Heart left ventricle (tissue), 16 donors: Measurements from ENCODE around the gene FNDC7. TPM values are rescaled to one million over a fixed set of nuclear protein-coding genes. Genes with fewer than 3 reads are reported as not detected.
"Not testable (repeated sequence)": the region's sequence is repeated elsewhere in the genome, so short reads cannot be mapped to it uniquely, and the experiment has no call there.

Experiments used
- ATAC-seq, 4 donors: fragments of 200-7000 bp; cut with Tn5 transposase; one replicate each; pipeline ENCODE4 v1.9.1; 2020 to 2022; ENCODE audit warnings: moderate library complexity in 4 of 4, mild to moderate bottlenecking in 3 of 4, moderate number of reproducible peaks in 1 of 4
- DNase-seq, 5 donors: peaks; one replicate each; pipeline ENCODE4 v3.0.0-alpha.2; 2020
- H3K27ac ChIP-seq, 12 donors: fragments of 200-600 bp; sonication (generic) in 4 of 12; one replicate each; pipeline versions ENCODE4 v1.5.0 to v1.8.0; 2016 to 2022; ENCODE audit warnings: mild to moderate bottlenecking in 2 of 12
- H3K27me3 ChIP-seq, 9 donors: fragments of 200-600 bp; sonication (generic) in 2 of 9; one replicate each; pipeline versions ENCODE4 v1.5.1 to v1.8.0; 2016 to 2022; ENCODE audit warnings: mild to moderate bottlenecking in 3 of 9
- H3K36me3 ChIP-seq, 9 donors: fragments of 200-600 bp; sonication (generic) in 2 of 9; one replicate each; pipeline versions ENCODE4 v1.5.0 to v1.8.0; 2018 to 2022; ENCODE audit warnings: mild to moderate bottlenecking in 2 of 9
- H3K4me1 ChIP-seq, 12 donors: fragments of 200-600 bp; sonication (generic) in 4 of 12; one replicate each; pipeline versions ENCODE4 v1.5.0 to v1.8.0; 2016 to 2022; ENCODE audit warnings: mild to moderate bottlenecking in 3 of 12
- H3K4me3 ChIP-seq, 12 donors: fragments of 200-600 bp; sonication (generic) in 4 of 12; one replicate each; pipeline versions ENCODE4 v1.5.0 to v1.8.0; 2017 to 2022; ENCODE audit warnings: mild to moderate bottlenecking in 9 of 12, moderate library complexity in 4 of 12
- H3K9me3 ChIP-seq, 12 donors: fragments of 200-600 bp; sonication (generic) in 4 of 12; one replicate each; pipeline versions ENCODE4 v1.5.0 to v1.8.0; 2016 to 2022; ENCODE audit warnings: mild to moderate bottlenecking in 1 of 12
- POLR2A ChIP-seq, 2 donors: fragments of 450-650 bp; IDR thresholded peaks; one replicate each; pipeline ENCODE4 v1.6.1; 2017; ENCODE audit warnings: antibody characterized with exemption in 2 of 2, mild to moderate bottlenecking in 2 of 2, moderate library complexity in 2 of 2
- WGBS, 4 donors: extraction: QIAGEN DNeasy Blood & Tissue Kit in 2 of 4; methylation state at CpG; one replicate each; pipeline versions ENCODE4 v1.1.5 to v1.1.7; 2013 to 2018; 5-methylcytosine and 5-hydroxymethylcytosine counted together
- intact Hi-C, 10 donors: fragments of 100-400 bp; cut with DNase I; formaldehyde crosslinking; loops; one replicate each; pipeline versions ENCODE4 v1.11.1 to v1.14.2; 2022
- polyA plus RNA-seq, 2 donors: library from polyadenylated mRNA; stranded (reverse); fragments of 200-250 nt; gene quantifications; one replicate each; pipeline ENCODE4 v1.2.3, GENCODE V29; 2013
- total RNA-seq, 9 donors: library from RNA; depleted of rRNA in 2 of 9; stranded (reverse); fragments of >200 nt in 2 of 9; fragmentation: NEBNext Ultra II Directional in 3 of 9; extraction: Animal tissue kit (Norgen Biotek cat#: 25700) in 3 of 9; gene quantifications; one replicate each; pipeline versions ENCODE4 v1.1.0 to v1.2.4, GENCODE V29; 2016 to 2023
- TF ChIP-seq, protein P1 (sequence below), 12 donors: fragments of 200-600 bp; sonication (generic) in 4 of 12; IDR thresholded peaks; one replicate each; pipeline versions ENCODE4 v1.5.0 to v1.8.0; 2018 to 2022; ENCODE audit warnings: antibody characterized with exemption in 12 of 12, mild to moderate bottlenecking in 5 of 12
- donor health status: ischemic (EF 13 %, LVEDD 7.1; RV severe dilation, severe dysfunction).
- donor health status: healthy with polysubstance abuse.
- donor health status: DM: no; HTN: yes; CAD: no.
- donor health status: DM: no; HTN: no; CAD: no.
- donor health status: ischemic (EF 25% LVEDD 6.9; RV normal size, moderate dysfunction).
- donor health status: ischemic (EF 25% LVEDD 5.7; RV mildly dilated, moderate dysfunction).
- donor health status: healthy.
- donor health status: DM: yes; HTN: yes; CAD: no.
- donor health status: ischemic (EF 35%, LVEDD 5.7; RV mildly dilated, moderate dysfunction).
- donor health status: nonischemic (EF 11% LVEDD 7.7; RV severe dilation, severe dysfunction).
- donor health status: DM: yes; HTN: yes; CAD: no.
- donor health status: PGD.
- donor health status: ischemic (EF 29% LVEDD 5.4; RV normal size, mild dysfunction).
- donor health status: nonischemic (EF 23%, LVEDD 6.1; RV moderate dilation, normal function).

The FNDC7 gene
- total and polyA plus RNA-seq, 11 donors, result 0.08 TPM; not detected in 10

DNA sequence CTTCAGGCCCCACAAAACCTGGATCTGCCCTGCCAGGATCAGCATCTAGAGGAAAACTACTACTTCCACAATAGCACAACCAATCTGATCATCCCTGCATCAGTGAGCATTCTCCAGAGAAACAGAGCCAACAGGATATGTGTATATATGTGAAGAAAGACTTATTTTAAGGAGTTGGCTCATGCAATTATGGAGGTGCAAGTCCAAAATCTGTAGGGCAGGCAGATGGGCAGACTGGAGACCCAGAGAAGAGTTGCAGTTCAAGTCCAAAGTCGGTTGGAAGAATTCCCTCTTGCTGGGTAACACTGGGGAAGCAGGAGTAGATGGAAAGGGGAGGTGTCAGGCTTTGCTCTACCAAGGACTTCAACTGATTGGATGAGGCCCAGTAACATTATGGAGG lies 46.9 kb upstream of the FNDC7 start:
- Histone ChIP-seq H3K27ac (no peak overlapping the region), H3K36me3 (no peaks in the 10 kb centered on the region), H3K27me3 (no peaks in the 10 kb centered on the region), H3K9me3 (no peaks in the 10 kb centered on the region), H3K4me1 (peaks cover 0 to 12% (median 5%) of the 10 kb centered on the region in 12 donors), H3K4me3 (no peak overlapping the region)
- ATAC-seq (no peak), DNase-seq (no peak)
- WGBS, 4 donors, result 70 to 78% (median 76%) methylated on average over 1 of the region's 1 CpG
- intact Hi-C loops, result no loop called here
- TF ChIP-seq POLR2A (IDR thresholded peaks at IDR 0.05), result no peak
- TF ChIP-seq, protein P1, sequence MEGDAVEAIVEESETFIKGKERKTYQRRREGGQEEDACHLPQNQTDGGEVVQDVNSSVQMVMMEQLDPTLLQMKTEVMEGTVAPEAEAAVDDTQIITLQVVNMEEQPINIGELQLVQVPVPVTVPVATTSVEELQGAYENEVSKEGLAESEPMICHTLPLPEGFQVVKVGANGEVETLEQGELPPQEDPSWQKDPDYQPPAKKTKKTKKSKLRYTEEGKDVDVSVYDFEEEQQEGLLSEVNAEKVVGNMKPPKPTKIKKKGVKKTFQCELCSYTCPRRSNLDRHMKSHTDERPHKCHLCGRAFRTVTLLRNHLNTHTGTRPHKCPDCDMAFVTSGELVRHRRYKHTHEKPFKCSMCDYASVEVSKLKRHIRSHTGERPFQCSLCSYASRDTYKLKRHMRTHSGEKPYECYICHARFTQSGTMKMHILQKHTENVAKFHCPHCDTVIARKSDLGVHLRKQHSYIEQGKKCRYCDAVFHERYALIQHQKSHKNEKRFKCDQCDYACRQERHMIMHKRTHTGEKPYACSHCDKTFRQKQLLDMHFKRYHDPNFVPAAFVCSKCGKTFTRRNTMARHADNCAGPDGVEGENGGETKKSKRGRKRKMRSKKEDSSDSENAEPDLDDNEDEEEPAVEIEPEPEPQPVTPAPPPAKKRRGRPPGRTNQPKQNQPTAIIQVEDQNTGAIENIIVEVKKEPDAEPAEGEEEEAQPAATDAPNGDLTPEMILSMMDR (IDR thresholded peaks at IDR 0.05), result no peak

DNA sequence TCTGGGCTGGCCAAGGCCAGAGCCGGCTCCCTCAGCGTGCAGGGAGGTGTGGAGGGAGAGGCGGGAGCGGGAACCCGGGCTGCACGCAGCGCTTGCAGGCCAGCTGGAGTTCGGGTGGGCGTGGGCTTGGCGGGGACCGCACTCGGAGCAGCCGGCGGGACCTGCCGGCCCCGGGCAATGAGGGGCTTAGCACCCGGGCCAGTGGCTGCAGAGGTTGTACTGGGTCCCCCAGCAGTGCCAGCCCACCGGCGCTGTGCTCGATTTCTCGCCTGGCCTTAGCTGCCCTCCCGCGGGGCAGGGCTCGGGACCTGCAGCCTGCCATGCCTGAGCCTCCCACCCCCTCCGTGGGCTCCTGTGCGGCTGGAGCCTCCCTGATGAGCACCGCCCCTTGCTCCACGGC lies 45.3 kb upstream of the FNDC7 start:
- H3K9me3 ChIP-seq, H3K4me3 ChIP-seq, H3K4me1 ChIP-seq, H3K36me3 ChIP-seq, DNase-seq, intact Hi-C loops, H3K27me3 ChIP-seq, ATAC-seq, H3K27ac ChIP-seq: not testable (repeated sequence)
- WGBS, 4 donors, result 94 to 98% (median 96%) methylated on average over 20 to 28 of the region's 28 CpGs

DNA sequence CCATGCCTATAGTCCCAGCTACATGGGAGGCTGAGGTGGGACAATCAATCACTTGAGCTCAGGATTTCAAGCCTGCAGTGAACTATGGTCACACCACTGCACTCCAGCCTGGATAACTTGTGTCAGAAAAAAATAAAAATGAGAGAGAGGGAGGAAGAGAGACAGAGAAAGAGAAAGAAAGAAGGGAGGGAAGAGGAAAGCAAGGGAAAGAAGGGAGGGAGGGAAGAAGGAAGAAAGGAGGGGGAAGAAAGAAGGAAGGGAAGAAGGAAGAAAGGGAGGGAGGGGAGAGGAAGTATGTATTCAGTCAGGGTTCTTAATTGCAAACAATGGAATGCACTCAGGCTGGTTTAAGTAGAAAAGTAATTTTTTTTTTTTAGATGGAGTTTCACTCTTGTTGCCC lies 43.9 kb upstream of the FNDC7 start:
- ATAC-seq, result no peak
- H3K4me1 ChIP-seq, result no peaks in the 10 kb centered on the region
- H3K4me3 ChIP-seq, result no peak overlapping the region
- no peaks in the 10 kb centered on the region for H3K36me3 ChIP-seq
- DNase-seq, result no peak
- H3K9me3 ChIP-seq, result no peaks in the 10 kb centered on the region
- no peak overlapping the region for H3K27ac ChIP-seq
- intact Hi-C loops, result no loop called here
- TF ChIP-seq, protein P1 (IDR thresholded peaks at IDR 0.05), result no peak
- H3K27me3 ChIP-seq, result peaks cover 0 to 7% (median 0%) of the 10 kb centered on the region in 9 donors

DNA sequence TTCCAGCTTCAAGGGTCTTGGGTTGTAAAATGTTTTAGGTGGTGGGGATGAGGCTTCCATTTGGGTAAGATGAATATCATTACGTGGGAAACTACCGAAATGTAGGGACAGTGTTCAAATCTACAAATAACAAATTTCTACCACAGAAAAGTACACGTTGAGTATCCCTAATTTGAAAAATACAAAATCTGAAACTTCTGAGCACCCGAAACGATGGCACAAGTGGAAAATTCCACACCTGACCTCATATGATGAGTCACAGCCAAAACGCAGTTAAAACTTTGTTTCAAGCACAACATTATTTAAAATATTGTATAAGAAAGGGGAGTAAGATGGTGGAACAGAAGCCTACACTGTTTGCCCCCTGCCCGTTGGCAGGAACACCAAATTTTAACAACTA lies 43.0 kb upstream of the FNDC7 start:
- DNase-seq (no peak), ATAC-seq (no peak)
- TF ChIP-seq POLR2A (IDR thresholded peaks at IDR 0.05), result no peak
- TF ChIP-seq, protein P1 (IDR thresholded peaks at IDR 0.05), result no peak
- Histone ChIP-seq H3K27me3 (peaks cover 0 to 7% (median 0%) of the 10 kb centered on the region in 9 donors), H3K4me1 (no peaks in the 10 kb centered on the region), H3K27ac (no peak overlapping the region), H3K4me3 (no peak overlapping the region), H3K36me3 (no peaks in the 10 kb centered on the region), H3K9me3 (no peaks in the 10 kb centered on the region)
- WGBS, 4 donors, result 79 to 87% (median 80%) methylated on average over 7 of the region's 7 CpGs
- intact Hi-C loops, result no loop called here

DNA sequence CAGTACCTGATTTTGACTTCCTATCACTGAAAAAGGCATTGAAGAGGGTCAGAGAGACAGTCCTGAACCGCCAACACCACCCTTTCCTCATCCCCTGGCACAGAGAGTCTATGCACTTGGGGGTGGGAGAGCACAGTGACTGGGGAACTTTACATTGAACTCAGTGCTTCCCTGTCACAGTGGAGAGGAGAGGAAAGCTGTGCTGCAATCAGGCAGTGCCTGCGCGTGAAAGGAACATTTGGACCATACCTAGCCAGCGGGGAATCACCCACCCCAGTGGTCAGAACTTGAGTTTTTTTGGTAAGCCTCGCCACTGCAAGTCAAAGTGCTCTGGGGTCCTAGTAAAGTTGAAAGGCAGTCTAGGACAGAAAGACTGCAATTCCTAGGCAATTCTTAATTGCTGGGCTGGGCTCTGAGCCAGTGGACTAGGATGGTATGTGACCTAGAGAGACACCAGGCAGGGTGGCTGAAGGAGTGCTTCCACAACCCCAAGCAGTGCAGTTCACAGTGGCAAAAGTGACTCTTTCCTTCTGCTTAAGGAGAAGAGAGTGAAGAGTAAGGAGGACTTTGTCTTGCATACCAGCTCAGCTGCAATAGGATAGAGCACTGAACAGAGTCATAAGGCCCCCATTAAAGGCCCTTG lies 42.5 kb upstream of the FNDC7 start:
- DNase-seq, result no peak
- no peak for TF ChIP-seq POLR2A (IDR thresholded peaks at IDR 0.05)
- TF ChIP-seq, protein P1 (IDR thresholded peaks at IDR 0.05), result no peak
- Histone ChIP-seq H3K27me3 (peaks cover 0 to 7% (median 0%) of the 10 kb centered on the region in 9 donors), H3K4me3 (no peak overlapping the region), H3K9me3 (no peaks in the 10 kb centered on the region), H3K4me1 (no peaks in the 10 kb centered on the region), H3K27ac (no peak overlapping the region), H3K36me3 (no peaks in the 10 kb centered on the region)
- ATAC-seq, result peak in 1 of 4 donors; percentile 49
- intact Hi-C loops, result no loop called here
- 86 to 92% (median 87%) methylated on average over 5 of the region's 5 CpGs for WGBS, 4 donors
